GM12878 (cell line): ENCODE data around the gene CCL11. TPM values are rescaled to one million over a fixed set of nuclear protein-coding genes. Genes with fewer than 3 reads are reported as not detected.

Experiments
- ATAC-seq: fragments of 200-7000 bp; cut with Tn5 transposase; 3 replicates; pipeline ENCODE4 v1.9.1; 2020; ENCODE audit warnings: mild to moderate bottlenecking, moderate library complexity
- BruUV-seq: library from RNA; stranded (reverse); fragments of 400-500 nt; replicated peaks from 2 replicates; lab custom pipeline; 2021; lab: Mats Ljungman, UMichigan
- CTCF ChIA-PET: fragments of 300-600 bp; sonication (Branson Sonifier 250); formaldehyde crosslinking; extraction: SDS; loops from one replicate; lab custom pipeline; 2021; ENCODE audit warnings: inconsistent platforms; lab: Yijun Ruan, JAX
- POLR2A ChIA-PET: fragments of 350-600 bp; formaldehyde crosslinking; extraction: SDS; loops from one replicate; lab custom pipeline; 2021; ENCODE audit warnings: inconsistent platforms; lab: Charles Lee
- RAD21 ChIA-PET: fragments of 300-600 bp; sonication (Branson Sonifier 250); formaldehyde crosslinking; loops from one replicate; lab custom pipeline; 2023; ENCODE audit warnings: antibody characterized with exemption; ENCODE audit not compliant: unreplicated experiment; lab: Charles Lee
- SMC1A ChIA-PET: fragments of 300-600 bp; sonication (Branson Sonifier 250); formaldehyde crosslinking; loops from one replicate; lab custom pipeline; 2023; ENCODE audit not compliant: unreplicated experiment, uncharacterized antibody; lab: Charles Lee
- DNase-seq: peaks from one replicate; pipeline ENCODE4 v3.0.0-alpha.2; 2011; ENCODE audit warnings: low read depth, low spot score
- FAIRE-seq: peaks from 3 replicates; lab custom pipeline; 2011; peaks lifted over from hg19 to GRCh38; lab: Jason Lieb, UNC
- H2AFZ ChIP-seq: 2 replicates; pipeline ENCODE4 v1.6.0; 2011; ENCODE audit warnings: low read depth, low read length, control low read depth; ENCODE audit not compliant: control insufficient read depth
- H3K27ac ChIP-seq: 2 replicates; pipeline ENCODE4 v1.5.1; 2011; ENCODE audit warnings: control low read depth; ENCODE audit not compliant: control insufficient read depth, insufficient read depth
- H3K27me3 ChIP-seq, 2 experiments: replicated peaks in 1 of 2; 2 replicates each; pipeline versions ENCODE4 v1.6.0 to v1.6.1; 2011; ENCODE audit warnings: low read length in 1 of 2; ENCODE audit not compliant: control insufficient read depth in 2 of 2, insufficient read depth in 2 of 2
- H3K36me3 ChIP-seq, 2 experiments: 2 replicates each; pipeline ENCODE4 v1.5.1; 2011; ENCODE audit warnings: low read length in 1 of 2; ENCODE audit not compliant: control insufficient read depth in 2 of 2, insufficient read depth in 2 of 2
- H3K4me1 ChIP-seq: 2 replicates; pipeline ENCODE4 v1.6.1; 2011; ENCODE audit warnings: mild to moderate bottlenecking, low read length, moderate library complexity, mixed read lengths; ENCODE audit not compliant: control insufficient read depth, insufficient read depth
- H3K4me2 ChIP-seq: 2 replicates; pipeline ENCODE4 v1.6.0; 2011; ENCODE audit warnings: control low read depth; ENCODE audit not compliant: control insufficient read depth, insufficient read depth
- H3K4me3 ChIP-seq: fragments of 200-600 bp; sonication (generic); 2 replicates; pipeline ENCODE4 v1.5.1; 2016
- H3K79me2 ChIP-seq: 2 replicates; pipeline ENCODE4 v1.6.0; 2011; ENCODE audit warnings: low read length; ENCODE audit not compliant: control insufficient read depth, insufficient read depth
- H3K9ac ChIP-seq: 2 replicates; pipeline ENCODE4 v1.8.0; 2011; ENCODE audit warnings: low read length, control low read depth, mixed read lengths; ENCODE audit not compliant: control insufficient read depth, insufficient read depth
- H3K9me3 ChIP-seq: replicated peaks from 3 replicates; pipeline ENCODE4 v1.5.1; 2011; ENCODE audit warnings: mild to moderate bottlenecking, low read length; ENCODE audit not compliant: control insufficient read depth, insufficient read depth
- H4K20me1 ChIP-seq: 2 replicates; pipeline ENCODE4 v1.6.0; 2011; ENCODE audit not compliant: control insufficient read depth, insufficient read depth
- ASH2L ChIP-seq: fragments of 300-600, 200-600 bp; sonication (generic); IDR thresholded peaks from 2 replicates; pipeline ENCODE4 v1.6.1; 2017; ENCODE audit warnings: low read depth, mild to moderate bottlenecking, borderline replicate concordance
- ATF7 ChIP-seq: fragments of 450-650 bp; IDR thresholded peaks from 2 replicates; pipeline ENCODE4 v1.6.1; 2016; ENCODE audit warnings: low read depth, mild to moderate bottlenecking
- BACH1 ChIP-seq: fragments of 450-650 bp; IDR thresholded peaks from 2 replicates; pipeline ENCODE4 v1.6.1; 2017; ENCODE audit warnings: mild to moderate bottlenecking, borderline replicate concordance
- CBX3 ChIP-seq: fragments of 200-600 bp; sonication (generic); IDR thresholded peaks from 2 replicates; pipeline ENCODE4 v1.6.1; 2016; ENCODE audit warnings: low read depth, borderline replicate concordance
- GATAD2B ChIP-seq: fragments of 450-650 bp; conservative IDR thresholded peaks from 2 replicates; pipeline ENCODE4 v1.6.1; 2017; ENCODE audit warnings: low read depth, mild to moderate bottlenecking, moderate library complexity
- HDAC2 ChIP-seq: fragments of 200-600 bp; sonication (generic); IDR thresholded peaks from 2 replicates; pipeline ENCODE4 v1.6.1; 2017
- JUNB ChIP-seq: IDR thresholded peaks from 2 replicates; pipeline ENCODE4 v1.6.1; 2016; ENCODE audit warnings: antibody characterized with exemption, mild to moderate bottlenecking
- NFYA ChIP-seq: IDR thresholded peaks from 2 replicates; pipeline ENCODE4 v1.6.1; 2011; ENCODE audit warnings: low read depth, mild to moderate bottlenecking, low read length, improper control_type of control experiment, borderline replicate concordance
- NRF1 ChIP-seq: conservative IDR thresholded peaks from 2 replicates; pipeline ENCODE4 v1.6.1; 2011; ENCODE audit warnings: mild to moderate bottlenecking, low read depth, low read length, improper control_type of control experiment
- PAX8 ChIP-seq: fragments of 450-650 bp; IDR thresholded peaks from 2 replicates; pipeline ENCODE4 v1.6.1; 2017; ENCODE audit warnings: mild to moderate bottlenecking, moderate library complexity
- POLR2AphosphoS2 ChIP-seq: IDR thresholded peaks from 2 replicates; pipeline ENCODE4 v1.6.1; 2011; ENCODE audit warnings: low read depth, mild to moderate bottlenecking, low read length, improper control_type of control experiment, moderate library complexity
- RUNX3 ChIP-seq: IDR thresholded peaks from 2 replicates; pipeline ENCODE4 v1.6.1; 2012; ENCODE audit warnings: low read length, inconsistent platforms
- SUZ12 ChIP-seq: fragments of 200-600 bp; sonication (generic); IDR thresholded peaks from one replicate; pipeline ENCODE4 v1.6.1; 2018; ENCODE audit warnings: antibody characterized with exemption, mild to moderate bottlenecking; ENCODE audit not compliant: unreplicated experiment
- TCF12 ChIP-seq: IDR thresholded peaks from 2 replicates; pipeline ENCODE4 v1.6.1; 2011; ENCODE audit warnings: low read depth, mild to moderate bottlenecking, low read length
- ZZZ3 ChIP-seq: IDR thresholded peaks from 2 replicates; pipeline ENCODE4 v1.6.1; 2011; ENCODE audit warnings: low read depth; ENCODE audit not compliant: control insufficient read depth, insufficient read length
- WGBS: methylation state at CpG from one replicate; pipeline ENCODE4 v1.1.6; 2016; ENCODE audit warnings: low lambda C conversion rate; ENCODE audit not compliant: insufficient replicate concordance, insufficient coverage; ENCODE audit errors: missing lambda C conversion rate; 5-methylcytosine and 5-hydroxymethylcytosine counted together
- in situ Hi-C: fragments of 300-500 bp; cut with MboI; formaldehyde crosslinking; loops from 9 replicates; pipeline ENCODE4 v1.14.3; 2018; ENCODE audit warnings: mixed read lengths
- intact Hi-C: fragments of 100-400 bp; cut with micrococcal nuclease; formaldehyde crosslinking; loops from one replicate; pipeline ENCODE4 v1.14.2; 2022; ENCODE audit not compliant: unreplicated experiment
- polyA plus RNA-seq, 11 experiments: library from polyadenylated mRNA; depleted of rRNA in 4 of 11; unstranded in 6 of 11; stranded (reverse) in 5 of 11; fragments of >200 nt; fragmentation: Nextera tagmentation in 4 of 11; fragmentation: Illumina TruSeq in 1 of 11; extraction: Ambion mirVana in 4 of 11; extraction: Trizol in 1 of 11; gene quantifications; 1 replicate in 1 of 11; 2 replicates in 10 of 11; pipeline versions ENCODE4 v1.2.1 to v1.2.3, GENCODE V29; 2011 to 2016; ENCODE audit warnings: inconsistent platforms in 2 of 11, missing spikeins in 2 of 11, low read depth in 1 of 11
- total RNA-seq, 4 experiments: library from RNA; depleted of rRNA in 3 of 4; stranded (reverse); fragments of >200 nt in 3 of 4; fragmentation: Illumina TruSeq in 1 of 4; extraction: Trizol in 1 of 4; gene quantifications; 2 replicates each; pipeline versions ENCODE4 v1.2.1 to v1.2.3, GENCODE V29; 2013 to 2021
- TF ChIP-seq, protein P1 (sequence below): fragments of 450-650 bp; IDR thresholded peaks from 2 replicates; pipeline ENCODE4 v1.6.1; 2017; ENCODE audit warnings: mild to moderate bottlenecking, low read depth, inconsistent platforms; ENCODE audit not compliant: poor library complexity, severe bottlenecking
- TF ChIP-seq, protein P2 (sequence below): IDR thresholded peaks from 2 replicates; pipeline ENCODE4 v1.6.1; 2012; ENCODE audit warnings: low read depth, low read length, improper control_type of control experiment

CCL11 gene
- total and polyA plus RNA-seq, 10 of the 15 experiments (the other 5 are each of a cell fraction or from before 2014, with no cell fraction given) = not detected

DNA sequence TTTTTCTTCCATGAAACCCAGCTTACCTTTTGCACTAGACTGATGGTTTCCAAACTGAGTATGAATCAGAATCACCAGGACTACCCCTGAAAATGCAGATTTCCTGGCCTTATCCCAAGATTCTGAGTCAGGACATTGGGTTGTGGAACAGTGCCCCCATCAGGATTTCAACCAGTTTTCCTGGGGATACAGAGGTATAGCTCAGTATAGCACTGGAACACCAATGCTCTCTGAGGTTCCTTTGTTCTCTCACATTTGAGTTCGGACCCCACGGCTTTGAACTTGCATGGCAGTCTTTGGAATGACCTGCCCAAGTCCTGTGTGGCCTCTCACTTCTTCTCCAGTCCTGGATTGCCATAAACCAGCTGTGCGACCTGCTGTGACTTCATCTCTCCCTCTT lies 20.9 kb downstream of the CCL11 start:
- RAD21 ChIA-PET = no interaction called here
- no peak overlapping the region for H3K9ac ChIP-seq

GRCh38 chr17:34307110-34307509 lies 21.6 kb downstream of the CCL11 start:
- SMC1A ChIA-PET = interaction anchor here (1.2 to 1.3 kb wide), 2 partner anchors 107 to 116 kb away, joined by 3 to 4 read pairs; no protein-coding TSS in a partner anchor
- intact Hi-C loops = no loop called here

More for the DNA sequence above, 20.9 kb downstream of the CCL11 start:
- Histone ChIP-seq H3K4me1 (no peaks in the 10 kb centered on the region), H3K36me3 (no peaks in the 10 kb centered on the region), H3K27ac (no peak overlapping the region), H3K4me3 (no peak overlapping the region), H4K20me1 (no peaks in the 10 kb centered on the region), H3K27me3 (peaks cover 0 to 4% of the 10 kb centered on the region in 2 experiments; a peak in 3 of 4 replicates), H2AFZ (no peak overlapping the region), H3K9me3 (no peaks in the 10 kb centered on the region), H3K79me2 (no peaks in the 10 kb centered on the region), H3K4me2 (no peak overlapping the region)
- FAIRE-seq = no peak
- intact Hi-C loops (no loop called here), in situ Hi-C loops (no loop called here)
- 6% methylated on average over 3 of the region's 3 CpGs for WGBS
- no peak for TF ChIP-seq ZZZ3
- SMC1A ChIA-PET = interaction anchor here (1.2 to 1.3 kb wide), 2 partner anchors 106 to 115 kb away, joined by 3 to 4 read pairs; no protein-coding TSS in a partner anchor
- no TSS peak for BruUV-seq
- CTCF ChIA-PET = interaction anchor here (1.2 to 1.6 kb wide), 3 partner anchors 14 to 106 kb away, joined by 4 to 6 read pairs (median 5); no protein-coding TSS in a partner anchor
- POLR2A ChIA-PET = no interaction called here
- DNase-seq = no peak
- no peak for ATAC-seq

More at GRCh38 chr17:34307110-34307509, 21.6 kb downstream of the CCL11 start:
- FAIRE-seq = no peak
- ChIA-PET POLR2A (no interaction called here), CTCF (interaction anchor here (1.2 to 1.6 kb wide), 3 partner anchors 13 to 106 kb away, joined by 4 to 6 read pairs (median 5); no protein-coding TSS in a partner anchor)
- no peak for ATAC-seq
- no peaks in the 10 kb centered on the region for H3K4me1 ChIP-seq
- no peak overlapping the region for H3K27ac ChIP-seq
- H3K9me3 ChIP-seq = no peaks in the 10 kb centered on the region
- BruUV-seq = no TSS peak
- H3K36me3 ChIP-seq = no peaks in the 10 kb centered on the region
- H3K79me2 ChIP-seq = no peaks in the 10 kb centered on the region
- H3K27me3 ChIP-seq = peaks cover 0 to 4% of the 10 kb centered on the region in 2 experiments; a peak in 3 of 4 replicates
- no peak overlapping the region for H3K4me2 ChIP-seq
- H4K20me1 ChIP-seq = no peaks in the 10 kb centered on the region
- no peak for DNase-seq
- in situ Hi-C loops = no loop called here
- 28% methylated on average over 3 of the region's 3 CpGs for WGBS
- no peak for TF ChIP-seq HDAC2
- TF ChIP-seq ASH2L = no peak
- no peak for TF ChIP-seq ATF7
- TF ChIP-seq, protein P1, sequence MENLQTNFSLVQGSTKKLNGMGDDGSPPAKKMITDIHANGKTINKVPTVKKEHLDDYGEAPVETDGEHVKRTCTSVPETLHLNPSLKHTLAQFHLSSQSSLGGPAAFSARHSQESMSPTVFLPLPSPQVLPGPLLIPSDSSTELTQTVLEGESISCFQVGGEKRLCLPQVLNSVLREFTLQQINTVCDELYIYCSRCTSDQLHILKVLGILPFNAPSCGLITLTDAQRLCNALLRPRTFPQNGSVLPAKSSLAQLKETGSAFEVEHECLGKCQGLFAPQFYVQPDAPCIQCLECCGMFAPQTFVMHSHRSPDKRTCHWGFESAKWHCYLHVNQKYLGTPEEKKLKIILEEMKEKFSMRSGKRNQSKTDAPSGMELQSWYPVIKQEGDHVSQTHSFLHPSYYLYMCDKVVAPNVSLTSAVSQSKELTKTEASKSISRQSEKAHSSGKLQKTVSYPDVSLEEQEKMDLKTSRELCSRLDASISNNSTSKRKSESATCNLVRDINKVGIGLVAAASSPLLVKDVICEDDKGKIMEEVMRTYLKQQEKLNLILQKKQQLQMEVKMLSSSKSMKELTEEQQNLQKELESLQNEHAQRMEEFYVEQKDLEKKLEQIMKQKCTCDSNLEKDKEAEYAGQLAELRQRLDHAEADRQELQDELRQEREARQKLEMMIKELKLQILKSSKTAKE = no peak
- TF ChIP-seq NRF1 = no peak
- TF ChIP-seq PAX8 = no peak
- TF ChIP-seq CBX3 = no peak
- TF ChIP-seq, protein P2, sequence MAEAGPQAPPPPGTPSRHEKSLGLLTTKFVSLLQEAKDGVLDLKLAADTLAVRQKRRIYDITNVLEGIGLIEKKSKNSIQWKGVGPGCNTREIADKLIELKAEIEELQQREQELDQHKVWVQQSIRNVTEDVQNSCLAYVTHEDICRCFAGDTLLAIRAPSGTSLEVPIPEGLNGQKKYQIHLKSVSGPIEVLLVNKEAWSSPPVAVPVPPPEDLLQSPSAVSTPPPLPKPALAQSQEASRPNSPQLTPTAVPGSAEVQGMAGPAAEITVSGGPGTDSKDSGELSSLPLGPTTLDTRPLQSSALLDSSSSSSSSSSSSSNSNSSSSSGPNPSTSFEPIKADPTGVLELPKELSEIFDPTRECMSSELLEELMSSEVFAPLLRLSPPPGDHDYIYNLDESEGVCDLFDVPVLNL = no peak
- TF ChIP-seq SUZ12 = no peak
- no peak for TF ChIP-seq GATAD2B
- TF ChIP-seq NFYA = no peak
- TF ChIP-seq TCF12 = no peak
- no peak for TF ChIP-seq JUNB
- TF ChIP-seq RUNX3 = no peak
- no peak for TF ChIP-seq BACH1
- no peak for TF ChIP-seq POLR2AphosphoS2
- TF ChIP-seq, all 136 proteins: peak for 0
- Histone ChIP-seq H2AFZ (no peak overlapping the region), H3K4me3 (no peak overlapping the region), H3K9ac (no peak overlapping the region)
- RAD21 ChIA-PET = no interaction called here
